ACC112 (cell line): ENCODE measurements around the gene SERP2.

ENCODE experiments used
- H2AFZ ChIP-seq: fragments of 200-600 bp; sonication (generic); one replicate; pipeline ENCODE4 v1.6.0; 2017; ENCODE audit warnings: antibody characterized with exemption, low read length; ENCODE audit not compliant: unreplicated experiment
- H3K27ac ChIP-seq: fragments of 200-600 bp; sonication (generic); 2 replicates; pipeline ENCODE4 v1.5.1; 2014; ENCODE audit warnings: low read depth, mild to moderate bottlenecking, antibody characterized with exemption, low read length, moderate library complexity
- H3K27me3 ChIP-seq: fragments of 200-600 bp; sonication (generic); 2 replicates; pipeline ENCODE4 v1.6.1; 2014; ENCODE audit warnings: mild to moderate bottlenecking, antibody characterized with exemption, low read length, moderate library complexity, mixed read lengths; ENCODE audit not compliant: insufficient read depth
- H3K36me3 ChIP-seq: fragments of 200-600 bp; sonication (generic); 2 replicates; pipeline ENCODE4 v1.6.1; 2016; ENCODE audit warnings: mild to moderate bottlenecking, antibody characterized with exemption, low read length, moderate library complexity, mixed read lengths; ENCODE audit not compliant: insufficient read depth
- H3K4me1 ChIP-seq: fragments of 200-600 bp; sonication (generic); one replicate; pipeline ENCODE4 v1.6.1; 2016; ENCODE audit warnings: low read length, mixed read lengths; ENCODE audit not compliant: insufficient read depth, unreplicated experiment, control insufficient read depth
- H3K4me3 ChIP-seq: fragments of 200-600 bp; sonication (generic); 2 replicates; pipeline ENCODE4 v1.5.1; 2014; ENCODE audit warnings: mild to moderate bottlenecking, low read depth, low read length
- H3K79me2 ChIP-seq: fragments of 200-600 bp; sonication (generic); one replicate; pipeline ENCODE4 v1.6.0; 2016; ENCODE audit warnings: low read length; ENCODE audit not compliant: control insufficient read depth, unreplicated experiment, insufficient read depth

SERP2 gene

GRCh38 chr13:44412346-44412935 is 38.8 kb downstream of the SERP2 start:
- Histone ChIP-seq H3K4me3 (no peak overlapping the region), H3K27me3 (no peaks in the 10 kb centered on the region), H2AFZ (no peak overlapping the region), H3K27ac (no peak overlapping the region), H3K36me3 (no peaks in the 10 kb centered on the region), H3K79me2 (no peaks in the 10 kb centered on the region), H3K4me1 (no peaks in the 10 kb centered on the region)

- no peak overlapping the region for H2AFZ ChIP-seq
- H3K4me1 ChIP-seq = no peaks in the 10 kb centered on the region
- H3K79me2 ChIP-seq = no peaks in the 10 kb centered on the region
- H3K27ac ChIP-seq = no peak overlapping the region
- H3K27me3 ChIP-seq = no peaks in the 10 kb centered on the region
- no peaks in the 10 kb centered on the region for H3K36me3 ChIP-seq
- no peak overlapping the region for H3K4me3 ChIP-seq
Observed at GRCh38 chr13:44413095-44413494, 39.5 kb downstream of the SERP2 start.

- H3K27ac ChIP-seq = no peak overlapping the region
- no peak overlapping the region for H3K4me3 ChIP-seq
- no peak overlapping the region for H2AFZ ChIP-seq
- H3K36me3 ChIP-seq = no peaks in the 10 kb centered on the region
- H3K79me2 ChIP-seq = no peaks in the 10 kb centered on the region
- H3K4me1 ChIP-seq = no peaks in the 10 kb centered on the region
- H3K27me3 ChIP-seq = no peaks in the 10 kb centered on the region
Observed at GRCh38 chr13:44414716-44415115, 41.1 kb downstream of the SERP2 start.

GRCh38 chr13:44415815-44416214 is 42.2 kb downstream of the SERP2 start:
- Histone ChIP-seq H3K36me3 (no peaks in the 10 kb centered on the region), H3K27me3 (no peaks in the 10 kb centered on the region), H2AFZ (no peak overlapping the region), H3K27ac (no peak overlapping the region), H3K79me2 (no peaks in the 10 kb centered on the region), H3K4me1 (no peaks in the 10 kb centered on the region), H3K4me3 (no peak overlapping the region)

- Histone ChIP-seq H3K27me3 (no peaks in the 10 kb centered on the region), H2AFZ (no peak overlapping the region), H3K36me3 (no peaks in the 10 kb centered on the region), H3K27ac (no peak overlapping the region), H3K4me3 (no peak overlapping the region), H3K4me1 (no peaks in the 10 kb centered on the region), H3K79me2 (no peaks in the 10 kb centered on the region)
Observed at GRCh38 chr13:44416301-44416700, 42.7 kb downstream of the SERP2 start.

GRCh38 chr13:44416744-44417143 is 43.1 kb downstream of the SERP2 start:
- H3K27me3 ChIP-seq = no peaks in the 10 kb centered on the region
- H2AFZ ChIP-seq = no peak overlapping the region
- H3K4me1 ChIP-seq = no peaks in the 10 kb centered on the region
- no peak overlapping the region for H3K27ac ChIP-seq
- H3K4me3 ChIP-seq = no peak overlapping the region
- H3K79me2 ChIP-seq = no peaks in the 10 kb centered on the region
- no peaks in the 10 kb centered on the region for H3K36me3 ChIP-seq

GRCh38 chr13:44417446-44417845 is 43.8 kb downstream of the SERP2 start:
- no peak overlapping the region for H3K27ac ChIP-seq
- H3K36me3 ChIP-seq = no peaks in the 10 kb centered on the region
- no peaks in the 10 kb centered on the region for H3K4me1 ChIP-seq
- no peak overlapping the region for H3K4me3 ChIP-seq
- H2AFZ ChIP-seq = no peak overlapping the region
- no peaks in the 10 kb centered on the region for H3K27me3 ChIP-seq
- no peaks in the 10 kb centered on the region for H3K79me2 ChIP-seq

- H3K27ac ChIP-seq = no peak overlapping the region
- no peaks in the 10 kb centered on the region for H3K79me2 ChIP-seq
- H3K27me3 ChIP-seq = no peaks in the 10 kb centered on the region
- no peak overlapping the region for H2AFZ ChIP-seq
- no peaks in the 10 kb centered on the region for H3K4me1 ChIP-seq
- H3K4me3 ChIP-seq = no peak overlapping the region
- no peaks in the 10 kb centered on the region for H3K36me3 ChIP-seq
Observed at GRCh38 chr13:44417876-44418275, 44.3 kb downstream of the SERP2 start.

GRCh38 chr13:44420376-44421220 is 47.0 kb downstream of the SERP2 start:
- H3K79me2 ChIP-seq = no peaks in the 10 kb centered on the region
- H3K4me1 ChIP-seq = no peaks in the 10 kb centered on the region
- H3K27ac ChIP-seq = no peak overlapping the region

GRCh38 chr13:44421853-44422525 is 48.4 kb downstream of the SERP2 start:
- Histone ChIP-seq H3K27me3 (no peaks in the 10 kb centered on the region), H3K4me3 (no peak overlapping the region), H3K79me2 (no peaks in the 10 kb centered on the region)

More at GRCh38 chr13:44420376-44421220, 47.0 kb downstream of the SERP2 start:
- H3K27me3 ChIP-seq = no peaks in the 10 kb centered on the region
- H3K4me3 ChIP-seq = no peak overlapping the region
- H2AFZ ChIP-seq = no peak overlapping the region
- no peaks in the 10 kb centered on the region for H3K36me3 ChIP-seq

More at GRCh38 chr13:44421853-44422525, 48.4 kb downstream of the SERP2 start:
- Histone ChIP-seq H3K36me3 (no peaks in the 10 kb centered on the region), H2AFZ (no peak overlapping the region), H3K4me1 (no peaks in the 10 kb centered on the region), H3K27ac (no peak overlapping the region)
